Kidney (tissue), 14 donors: ENCODE data around the gene LRBA. TPM values are rescaled to one million over a fixed set of nuclear protein-coding genes. Genes with fewer than 3 reads are reported as not detected.

Experiments
- DNase-seq, 5 donors: peaks; one replicate each; pipeline ENCODE4 v3.0.0-alpha.2; 2013 to 2020
- FAIRE-seq: peaks from 2 replicates; lab custom pipeline; 2012; peaks lifted over from hg19 to GRCh38; lab: Jason Lieb, UNC
- H3K27ac ChIP-seq, 2 donors: one replicate each; pipeline ENCODE4 v1.7.0; 2013; ENCODE audit warnings: low read depth in 2 of 2, low read length in 2 of 2, inconsistent platforms in 1 of 2
- H3K27me3 ChIP-seq: one replicate; pipeline ENCODE4 v1.7.1; 2013; ENCODE audit warnings: low read length, inconsistent platforms; ENCODE audit not compliant: control insufficient read depth, insufficient read depth
- H3K36me3 ChIP-seq, 3 donors: one replicate each; pipeline versions ENCODE4 v1.7.0 to v1.7.1; 2013; ENCODE audit warnings: low read length in 3 of 3, control low read depth in 1 of 3, inconsistent platforms in 1 of 3; ENCODE audit not compliant: insufficient read depth in 3 of 3, control insufficient read depth in 2 of 3
- H3K4me1 ChIP-seq, 3 donors: one replicate each; pipeline versions ENCODE4 v1.7.0 to v1.7.1; 2013; ENCODE audit warnings: low read length in 3 of 3, inconsistent platforms in 1 of 3, low read depth in 1 of 3; ENCODE audit not compliant: control insufficient read depth in 2 of 3, insufficient read depth in 2 of 3
- H3K4me3 ChIP-seq, 3 donors: one replicate each; pipeline versions ENCODE4 v1.7.0 to v1.8.1; 2013; ENCODE audit warnings: low read length in 3 of 3, control low read depth in 1 of 3, inconsistent platforms in 1 of 3
- H3K9ac ChIP-seq, 3 donors: one replicate each; pipeline versions ENCODE4 v1.7.0 to v1.7.1; 2013; ENCODE audit warnings: low read length in 3 of 3, control low read depth in 1 of 3, inconsistent platforms in 1 of 3
- H3K9me3 ChIP-seq, 3 donors: one replicate each; pipeline versions ENCODE4 v1.7.0 to v1.7.1; 2013; ENCODE audit warnings: low read length in 3 of 3, control low read depth in 1 of 3, inconsistent platforms in 1 of 3; ENCODE audit not compliant: control insufficient read depth in 2 of 3, insufficient read depth in 1 of 3
- CTCF ChIP-seq: IDR thresholded peaks from 3 replicates; pipeline ENCODE4 v1.5.1; 2012; ENCODE audit warnings: mild to moderate bottlenecking, moderate library complexity, borderline replicate concordance; ENCODE audit not compliant: insufficient read depth; ENCODE audit errors: extremely low read depth
- intact Hi-C: fragments of 100-400 bp; cut with DNase I; formaldehyde crosslinking; loops from one replicate; pipeline ENCODE4 v1.11.1; 2022
- polyA plus RNA-seq: library from polyadenylated mRNA; stranded (reverse); fragments of 350-450 nt; fragmentation: Illumina TruSeq; extraction: RNeasy Lipid Tissue Mini Kit (QIAGEN cat#74804); gene quantifications from one replicate; pipeline ENCODE4 v1.2.3, GENCODE V29; 2014; ENCODE audit warnings: low read depth, low replicate concordance; ENCODE audit not compliant: insufficient read depth
- total RNA-seq: library from RNA; stranded (reverse); fragmentation: NEBNext Ultra II Directional; extraction: Animal tissue kit (Norgen Biotek cat#: 25700); gene quantifications from one replicate; pipeline ENCODE4 v1.2.1, GENCODE V29; 2021
- donor health status: control.
- donor health status: control.
- donor health status: control.
- donor health status: control.
- donor health status: control.
- donor health status: DM: yes; HTN: yes; CAD: no.
- donor health status: Normal renal cell carcinoma (clear cell type).

LRBA gene
- total and polyA plus RNA-seq, 2 donors from 2014 or later, result 20.3 to 76.7 TPM

GRCh38 chr4:150974252-150974640 is 40.8 kb downstream of the LRBA start:
- DNase-seq (no peak), FAIRE-seq (no peak)
- intact Hi-C loops, result no loop called here
- no peaks in the 10 kb centered on the region for H3K36me3 ChIP-seq
- no peaks in the 10 kb centered on the region for H3K9me3 ChIP-seq
- H3K9ac ChIP-seq, result no peak overlapping the region
- H3K27me3 ChIP-seq, result no peaks in the 10 kb centered on the region
- H3K27ac ChIP-seq, result no peak overlapping the region
- peaks cover 0 to 4% (median 0%) of the 10 kb centered on the region in 3 donors for H3K4me1 ChIP-seq
- no peak for TF ChIP-seq CTCF
- no peak overlapping the region for H3K4me3 ChIP-seq

DNA sequence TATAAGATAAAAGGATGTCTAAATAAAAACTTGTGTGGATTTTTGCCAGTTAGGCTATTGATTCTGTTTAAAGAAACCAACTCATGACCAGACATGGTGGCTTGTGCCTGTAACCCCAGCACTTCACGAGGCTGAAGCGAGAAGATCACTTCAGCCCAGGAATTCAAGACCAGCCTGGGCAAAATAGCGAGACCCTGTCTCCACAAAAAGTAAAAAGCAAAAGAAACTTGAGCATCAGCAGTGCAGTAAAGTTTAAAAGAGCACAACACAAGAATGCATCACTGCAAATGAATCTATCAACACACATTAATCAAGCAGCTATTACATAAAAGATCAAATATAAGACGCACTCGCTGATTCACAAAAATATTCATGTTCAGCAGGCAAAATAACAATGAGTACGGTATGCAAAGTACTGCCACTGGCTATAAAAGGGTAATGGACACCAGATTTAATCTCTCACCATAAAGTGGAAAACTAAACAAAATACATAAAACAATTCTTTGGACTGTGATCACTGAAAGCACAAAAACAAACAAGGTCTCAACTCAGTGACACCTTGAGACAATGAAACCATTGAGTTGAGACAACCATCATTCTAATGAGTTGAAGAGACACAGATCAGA is 41.3 kb downstream of the LRBA start:
- no peak overlapping the region for H3K9ac ChIP-seq
- H3K4me1 ChIP-seq, result peaks cover 0 to 4% (median 0%) of the 10 kb centered on the region in 3 donors
- H3K27ac ChIP-seq, result no peak overlapping the region
- peak in 2 of 5 donors; percentile 48 to 49 for DNase-seq
- TF ChIP-seq CTCF, result no peak
- no peak overlapping the region for H3K4me3 ChIP-seq
- peaks cover 0 to under 1% (median 0%) of the 10 kb centered on the region in 3 donors for H3K9me3 ChIP-seq
- no peaks in the 10 kb centered on the region for H3K36me3 ChIP-seq
- no peaks in the 10 kb centered on the region for H3K27me3 ChIP-seq
- intact Hi-C loops, result no loop called here
- FAIRE-seq, result no peak

DNA sequence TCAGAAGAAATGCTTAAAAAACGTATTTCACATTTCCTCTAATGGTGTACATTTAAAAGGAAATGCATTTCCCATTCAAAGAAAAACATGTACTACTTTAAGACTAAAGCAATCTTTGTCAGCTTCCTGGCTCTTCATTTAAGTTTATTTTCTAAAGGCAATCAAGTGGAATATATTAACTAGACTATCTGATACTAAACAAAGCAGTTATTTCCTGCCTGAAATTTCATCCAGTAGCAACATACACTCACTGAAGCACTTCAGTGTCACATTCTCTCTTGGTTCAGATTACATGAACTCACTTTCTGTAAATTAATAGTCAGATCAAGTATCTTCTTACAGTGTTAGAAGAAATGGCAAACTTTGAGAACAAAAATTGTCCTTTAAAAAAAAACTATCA is 42.5 kb downstream of the LRBA start:
- intact Hi-C loops, result no loop called here
- peaks cover 0 to 3% (median 0%) of the 10 kb centered on the region in 3 donors for H3K9me3 ChIP-seq
- no peaks in the 10 kb centered on the region for H3K36me3 ChIP-seq
- H3K4me3 ChIP-seq, result no peak overlapping the region
- no peak overlapping the region for H3K27ac ChIP-seq
- peaks cover 0 to 4% (median 0%) of the 10 kb centered on the region in 3 donors for H3K4me1 ChIP-seq
- no peaks in the 10 kb centered on the region for H3K27me3 ChIP-seq
- H3K9ac ChIP-seq, result no peak overlapping the region
- no peak for TF ChIP-seq CTCF
- peak; percentile 87 for FAIRE-seq
- peak in 2 of 5 donors; percentile 66 to 67 for DNase-seq
